Peyer's patch (tissue), 4 donors: ENCODE results near the gene FAM114A2. TPM values are rescaled to one million over a fixed set of nuclear protein-coding genes. Genes with fewer than 3 reads are reported as not detected.
A peak's percentile ranks its signal among the peaks of the same experiment; 100 is the strongest.

Source experiments
- DNase-seq, 3 donors: peaks; one replicate each; pipeline ENCODE4 v3.0.0-alpha.2; 2017 to 2019
- H3K27ac ChIP-seq, 4 donors: fragments of 200-600 bp; sonication (generic); one replicate each; pipeline ENCODE4 v1.5.1; 2016 to 2019
- H3K27me3 ChIP-seq, 2 donors: fragments of 200-600 bp; sonication (generic); one replicate each; pipeline ENCODE4 v1.5.1; 2019
- H3K36me3 ChIP-seq, 3 donors: fragments of 200-600 bp; sonication (generic); one replicate each; pipeline ENCODE4 v1.5.1; 2016 to 2019
- H3K4me1 ChIP-seq, 4 donors: fragments of 200-600 bp; sonication (generic); one replicate each; pipeline ENCODE4 v1.5.1; 2016 to 2019
- H3K4me3 ChIP-seq, 4 donors: fragments of 200-600 bp; sonication (generic); 1 replicate in 3 of 4; 2 replicates in 1 of 4; pipeline ENCODE4 v1.5.1; 2016 to 2019; ENCODE audit warnings: mild to moderate bottlenecking in 1 of 4
- H3K9me3 ChIP-seq, 4 donors: fragments of 200-600 bp; sonication (generic); one replicate each; pipeline ENCODE4 v1.5.1; 2016 to 2019; ENCODE audit warnings: mild to moderate bottlenecking in 1 of 4
- CTCF ChIP-seq, 6 experiments: fragments of 450-650 bp in 4 of 6; fragments of 200-600 bp in 2 of 6; sonication (generic) in 1 of 6; IDR thresholded peaks; one replicate each; pipeline ENCODE4 v1.5.1; 2017 to 2019; ENCODE audit warnings: antibody characterized with exemption in 6 of 6, mild to moderate bottlenecking in 3 of 6, moderate library complexity in 1 of 6
- POLR2A ChIP-seq, 2 donors: fragments of 450-650 bp; IDR thresholded peaks; one replicate each; pipeline ENCODE4 v1.5.1; 2017; ENCODE audit warnings: antibody characterized with exemption in 2 of 2, mild to moderate bottlenecking in 2 of 2, moderate library complexity in 2 of 2
- total RNA-seq, 4 donors: library from RNA; depleted of rRNA; stranded (reverse); fragments of >200 nt; gene quantifications; one replicate each; pipeline ENCODE4 v1.1.0, GENCODE V29; 2016

FAM114A2 gene
- total RNA-seq, 4 donors from 2014 or later, result 10.2 to 39.3 (median 16.3) TPM

- TF ChIP-seq POLR2A (IDR thresholded peaks at IDR 0.05), result no peak
- no peak for TF ChIP-seq CTCF (IDR thresholded peaks at IDR 0.05)
Measured at GRCh38 chr5:153983885-153984284, 54.8 kb downstream of the FAM114A2 start.

GRCh38 chr5:153981905-153982605 lies 56.7 kb downstream of the FAM114A2 start:
- H3K4me1 ChIP-seq, result no peaks in the 10 kb centered on the region
- H3K9me3 ChIP-seq, result no peaks in the 10 kb centered on the region
- H3K36me3 ChIP-seq, result no peaks in the 10 kb centered on the region
- no peak for DNase-seq
- H3K27me3 ChIP-seq, result no peaks in the 10 kb centered on the region
- H3K27ac ChIP-seq, result no peak overlapping the region
- no peak overlapping the region for H3K4me3 ChIP-seq
- TF ChIP-seq CTCF (IDR thresholded peaks at IDR 0.05) (no peak), POLR2A (IDR thresholded peaks at IDR 0.05) (no peak)

More at GRCh38 chr5:153983885-153984284, 54.8 kb downstream of the FAM114A2 start:
- no peak for DNase-seq
- Histone ChIP-seq H3K4me1 (no peaks in the 10 kb centered on the region), H3K27ac (no peak overlapping the region), H3K9me3 (no peaks in the 10 kb centered on the region), H3K27me3 (no peaks in the 10 kb centered on the region), H3K4me3 (no peak overlapping the region), H3K36me3 (no peaks in the 10 kb centered on the region)

GRCh38 chr5:153979028-153979783 lies 59.5 kb downstream of the FAM114A2 start:
- H3K27me3 ChIP-seq, result no peaks in the 10 kb centered on the region
- H3K9me3 ChIP-seq, result no peaks in the 10 kb centered on the region
- no peak for TF ChIP-seq CTCF (IDR thresholded peaks at IDR 0.05)
- TF ChIP-seq POLR2A (IDR thresholded peaks at IDR 0.05), result no peak
- H3K27ac ChIP-seq, result no peak overlapping the region
- H3K36me3 ChIP-seq, result no peaks in the 10 kb centered on the region
- no peak for DNase-seq
- no peak overlapping the region for H3K4me3 ChIP-seq
- H3K4me1 ChIP-seq, result peaks cover 0 to 6% (median 0%) of the 10 kb centered on the region in 4 donors

GRCh38 chr5:153974813-153975163 lies 63.9 kb downstream of the FAM114A2 start:
- Histone ChIP-seq H3K4me3 (no peak overlapping the region), H3K9me3 (no peaks in the 10 kb centered on the region), H3K27ac (no peak overlapping the region), H3K4me1 (peaks cover 0 to 6% (median 0%) of the 10 kb centered on the region in 4 donors), H3K27me3 (no peaks in the 10 kb centered on the region), H3K36me3 (no peaks in the 10 kb centered on the region)
- DNase-seq, result no peak
- TF ChIP-seq CTCF (IDR thresholded peaks at IDR 0.05), result no peak
- TF ChIP-seq POLR2A (IDR thresholded peaks at IDR 0.05), result no peak

GRCh38 chr5:153974131-153974812 lies 64.4 kb downstream of the FAM114A2 start:
- peaks cover 0 to 6% (median 0%) of the 10 kb centered on the region in 4 donors for H3K4me1 ChIP-seq
- TF ChIP-seq POLR2A (IDR thresholded peaks at IDR 0.05) (no peak), CTCF (IDR thresholded peaks at IDR 0.05) (peak in 5 of 6 experiments; percentile 34 to 84 (median 76))
- H3K4me3 ChIP-seq, result no peak overlapping the region
- no peaks in the 10 kb centered on the region for H3K27me3 ChIP-seq
- DNase-seq, result peak in 1 of 3 donors; percentile 58
- H3K36me3 ChIP-seq, result no peaks in the 10 kb centered on the region
- no peak overlapping the region for H3K27ac ChIP-seq
- no peaks in the 10 kb centered on the region for H3K9me3 ChIP-seq
